ENCODE data around the gene CGB2.
"Not testable (repeated sequence)": the region's sequence is repeated elsewhere in the genome, so short reads cannot be mapped to it uniquely, and the experiment has no call there.

DNA sequence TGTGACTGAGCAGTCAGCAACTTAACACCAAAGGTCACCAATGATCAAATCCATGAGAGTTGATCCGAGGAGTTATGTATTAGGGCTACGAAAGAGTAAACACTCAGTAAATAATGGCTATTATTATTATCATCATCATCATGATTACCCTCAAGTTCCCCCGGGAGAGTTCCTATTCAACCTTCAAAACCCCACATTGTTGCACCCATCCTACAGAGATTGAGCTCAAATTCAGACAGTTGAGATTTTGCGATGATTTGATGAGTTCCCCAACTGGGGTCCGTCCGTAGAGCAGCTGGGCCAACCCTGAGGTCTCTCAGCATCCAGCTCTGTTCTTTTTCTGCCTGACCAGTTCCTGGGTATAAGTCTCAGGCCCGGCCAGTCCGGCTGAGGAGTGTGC, 6.4 kb downstream of the CGB2 start:
- TF ChIP-seq BHLHE40 (IDR thresholded peaks at IDR 0.05; ENCODE audit: borderline replicate concordance); SP1 (IDR thresholded peaks at IDR 0.05); ELF4 (IDR thresholded peaks at IDR 0.05); TARDBP (IDR thresholded peaks at IDR 0.05); SUZ12 (IDR thresholded peaks at IDR 0.05); HDGF (IDR thresholded peaks at IDR 0.05; ENCODE audit: borderline replicate concordance); FOXA1 (IDR thresholded peaks at IDR 0.05); NFRKB (IDR thresholded peaks at IDR 0.05); FOXK2 (IDR thresholded peaks at IDR 0.05); L3MBTL2 (conservative IDR thresholded peaks at IDR 0.05); ZNF384 (IDR thresholded peaks at IDR 0.05); FOXM1 (IDR thresholded peaks at IDR 0.05; ENCODE audit: borderline replicate concordance): not testable (repeated sequence)
- TF ChIP-seq, protein P1, sequence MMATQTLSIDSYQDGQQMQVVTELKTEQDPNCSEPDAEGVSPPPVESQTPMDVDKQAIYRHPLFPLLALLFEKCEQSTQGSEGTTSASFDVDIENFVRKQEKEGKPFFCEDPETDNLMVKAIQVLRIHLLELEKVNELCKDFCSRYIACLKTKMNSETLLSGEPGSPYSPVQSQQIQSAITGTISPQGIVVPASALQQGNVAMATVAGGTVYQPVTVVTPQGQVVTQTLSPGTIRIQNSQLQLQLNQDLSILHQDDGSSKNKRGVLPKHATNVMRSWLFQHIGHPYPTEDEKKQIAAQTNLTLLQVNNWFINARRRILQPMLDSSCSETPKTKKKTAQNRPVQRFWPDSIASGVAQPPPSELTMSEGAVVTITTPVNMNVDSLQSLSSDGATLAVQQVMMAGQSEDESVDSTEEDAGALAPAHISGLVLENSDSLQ (IDR thresholded peaks at IDR 0.05): not testable (repeated sequence)

Measured in HEK293T (cell line).